Duodenal mucosa (tissue), 2 donors: ENCODE results near the gene ZNF268.

Source experiments
- H3K27ac ChIP-seq: one replicate; pipeline ENCODE4 v1.7.0; 2013; ENCODE audit warnings: low read depth, low read length
- H3K27me3 ChIP-seq, 2 donors: one replicate each; pipeline ENCODE4 v1.7.0; 2013; ENCODE audit warnings: low read length in 2 of 2, control low read depth in 1 of 2; ENCODE audit not compliant: insufficient read depth in 2 of 2, control insufficient read depth in 1 of 2
- H3K36me3 ChIP-seq, 2 donors: one replicate each; pipeline ENCODE4 v1.7.0; 2013; ENCODE audit warnings: low read length in 2 of 2, control low read depth in 1 of 2; ENCODE audit not compliant: insufficient read depth in 2 of 2, control insufficient read depth in 1 of 2
- H3K4me1 ChIP-seq, 2 donors: one replicate each; pipeline ENCODE4 v1.7.0; 2013; ENCODE audit warnings: low read length in 2 of 2, control low read depth in 1 of 2; ENCODE audit not compliant: insufficient read depth in 2 of 2, control insufficient read depth in 1 of 2
- H3K4me3 ChIP-seq, 2 donors: one replicate each; pipeline ENCODE4 v1.7.0; 2013; ENCODE audit warnings: low read length in 2 of 2, low read depth in 1 of 2
- H3K9ac ChIP-seq, 2 donors: one replicate each; pipeline ENCODE4 v1.7.0; 2013; ENCODE audit warnings: low read length in 2 of 2, low read depth in 1 of 2
- H3K9me3 ChIP-seq, 2 donors: one replicate each; pipeline ENCODE4 v1.7.0; 2013; ENCODE audit warnings: low read length in 2 of 2, control low read depth in 1 of 2; ENCODE audit not compliant: control insufficient read depth in 1 of 2

Gene ZNF268

DNA sequence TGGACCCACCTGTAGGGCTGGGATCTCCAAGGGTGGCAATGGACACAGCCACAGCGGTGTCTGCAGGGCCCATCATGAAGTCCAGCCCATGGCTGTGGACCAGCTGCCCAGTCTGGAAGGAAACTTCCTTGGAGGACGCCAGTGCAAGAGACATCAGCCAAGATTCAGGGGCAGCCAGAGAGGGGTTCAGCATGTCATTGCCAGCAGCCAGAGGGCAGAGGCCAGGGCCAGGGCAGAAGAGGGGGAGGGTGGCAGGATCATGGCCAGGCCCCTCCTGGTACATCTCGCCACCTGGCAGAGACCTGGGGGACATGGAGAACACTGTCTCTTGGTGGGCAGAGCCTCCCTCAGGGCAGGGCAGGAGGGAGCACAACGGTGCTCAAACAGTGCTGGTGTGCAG, 44.2 kb downstream of the ZNF268 start:
- peaks cover 28 to 38% of the 10 kb centered on the region in 2 donors for H3K9me3 ChIP-seq
- H3K27me3 ChIP-seq, result no peaks in the 10 kb centered on the region
- H3K36me3 ChIP-seq, result no peaks in the 10 kb centered on the region
- H3K27ac ChIP-seq, result no peak overlapping the region
- H3K4me3 ChIP-seq, result no peak overlapping the region
- H3K9ac ChIP-seq, result no peak overlapping the region
- no peaks in the 10 kb centered on the region for H3K4me1 ChIP-seq

DNA sequence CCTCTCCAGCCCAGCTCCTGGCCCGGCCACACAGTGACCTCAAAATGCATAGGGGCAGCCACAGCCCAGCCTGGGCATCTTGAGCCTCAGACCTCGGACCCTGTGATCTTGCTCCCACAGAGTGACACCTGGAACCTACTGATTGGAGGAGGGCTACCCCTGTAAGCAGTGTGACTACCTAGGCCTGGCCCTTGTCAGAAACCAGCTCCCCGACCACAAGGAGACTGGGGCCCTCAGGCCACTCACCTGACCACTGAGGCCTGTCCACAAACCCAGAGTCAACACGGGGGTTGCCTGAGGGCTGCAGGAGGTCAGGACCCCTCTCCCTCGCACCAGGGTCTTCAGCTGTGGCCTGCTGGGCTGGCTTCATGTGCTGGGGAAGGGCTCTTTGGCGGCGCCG, 45.4 kb downstream of the ZNF268 start:
- H3K36me3 ChIP-seq, result no peaks in the 10 kb centered on the region
- H3K9ac ChIP-seq, result no peak overlapping the region
- no peaks in the 10 kb centered on the region for H3K4me1 ChIP-seq
- H3K9me3 ChIP-seq, result peaks cover 27 to 38% of the 10 kb centered on the region in 2 donors
- H3K27ac ChIP-seq, result no peak overlapping the region
- H3K4me3 ChIP-seq, result no peak overlapping the region
- no peaks in the 10 kb centered on the region for H3K27me3 ChIP-seq

GRCh38 chr12:133227281-133227852, 46.1 kb downstream of the ZNF268 start:
- Histone ChIP-seq H3K9ac (no peak overlapping the region), H3K9me3 (peaks cover 27 to 31% of the 10 kb centered on the region in 2 donors), H3K27ac (no peak overlapping the region), H3K4me3 (no peak overlapping the region), H3K27me3 (no peaks in the 10 kb centered on the region), H3K36me3 (no peaks in the 10 kb centered on the region), H3K4me1 (no peaks in the 10 kb centered on the region)

DNA sequence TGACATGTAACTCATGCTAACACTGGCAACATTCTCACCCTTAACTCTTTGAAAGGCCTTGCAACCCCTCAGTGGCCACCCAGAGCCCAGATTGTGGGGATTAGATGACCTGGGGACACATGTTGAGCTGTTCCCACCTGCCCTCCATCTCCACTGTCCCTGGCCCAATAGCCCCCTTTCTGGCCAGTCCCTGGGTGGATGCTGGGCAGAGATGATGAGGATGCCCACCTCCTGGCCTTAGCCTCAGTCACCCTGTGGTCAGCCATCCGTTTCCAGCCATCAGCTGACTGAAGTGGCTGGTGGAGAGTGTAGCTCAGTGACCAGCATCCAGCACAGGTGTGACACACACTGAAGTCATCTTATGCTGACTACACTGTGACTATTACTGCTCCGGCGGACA, 49.7 kb downstream of the ZNF268 start:
- Histone ChIP-seq H3K9me3 (peaks cover 28 to 35% of the 10 kb centered on the region in 2 donors), H3K4me3 (no peak overlapping the region), H3K9ac (no peak overlapping the region), H3K27ac (no peak overlapping the region), H3K36me3 (no peaks in the 10 kb centered on the region), H3K27me3 (no peaks in the 10 kb centered on the region), H3K4me1 (no peaks in the 10 kb centered on the region)

DNA sequence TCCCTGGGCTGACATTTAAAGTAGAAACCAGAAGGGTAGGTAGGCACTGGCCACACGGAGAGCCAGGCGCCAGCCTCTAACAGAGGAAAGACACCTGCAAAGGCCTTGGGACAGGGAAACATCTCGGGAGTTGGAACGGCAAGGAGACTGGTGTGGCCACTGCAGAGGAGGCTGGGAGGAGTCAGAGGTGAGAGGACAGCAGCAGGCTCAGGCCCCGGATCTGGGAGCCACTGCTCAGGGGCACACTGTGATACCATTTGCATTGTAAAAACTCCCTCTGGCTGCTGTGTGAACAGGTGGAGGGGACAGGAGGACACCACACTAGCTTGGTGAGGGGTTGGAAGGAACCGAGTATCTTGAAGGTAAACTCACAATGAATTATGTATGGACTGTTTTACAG, 51.7 kb downstream of the ZNF268 start:
- H3K36me3 ChIP-seq, result no peaks in the 10 kb centered on the region
- H3K4me3 ChIP-seq, result no peak overlapping the region
- no peak overlapping the region for H3K9ac ChIP-seq
- peaks cover 28 to 31% of the 10 kb centered on the region in 2 donors for H3K9me3 ChIP-seq
- no peaks in the 10 kb centered on the region for H3K27me3 ChIP-seq
- H3K4me1 ChIP-seq, result no peaks in the 10 kb centered on the region
- H3K27ac ChIP-seq, result no peak overlapping the region

- H3K9me3 ChIP-seq, result peaks cover 26% of the 10 kb centered on the region in 2 donors
- H3K4me3 ChIP-seq, result no peak overlapping the region
Observed at GRCh38 chr12:133233993-133234564, 52.8 kb downstream of the ZNF268 start.

DNA sequence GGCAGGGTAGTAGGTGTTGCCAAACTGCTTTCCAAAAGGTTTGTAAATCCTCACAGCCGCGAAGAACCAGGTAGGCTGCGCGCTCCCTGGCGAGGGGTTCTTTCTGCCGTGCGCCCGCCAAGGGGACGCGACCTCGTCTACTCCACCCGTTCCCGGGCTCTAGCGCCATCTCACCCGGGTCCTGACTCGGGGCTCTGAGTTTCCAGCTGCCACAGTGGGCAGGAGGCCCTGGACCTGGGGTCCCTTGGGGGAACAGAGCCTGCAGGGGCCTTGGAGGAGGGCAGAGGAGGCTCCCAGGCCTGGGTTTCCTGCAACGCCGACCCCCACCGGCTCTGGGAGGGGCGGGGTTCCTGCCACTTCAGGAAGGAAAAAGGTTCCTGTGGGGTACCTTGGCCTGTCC, 53.7 kb downstream of the ZNF268 start:
- Histone ChIP-seq H3K27ac (no peak overlapping the region), H3K9ac (no peak overlapping the region), H3K36me3 (no peaks in the 10 kb centered on the region), H3K4me1 (no peaks in the 10 kb centered on the region), H3K9me3 (peaks cover 29 to 30% of the 10 kb centered on the region in 2 donors), H3K27me3 (no peaks in the 10 kb centered on the region), H3K4me3 (no peak overlapping the region)

More at GRCh38 chr12:133233993-133234564, 52.8 kb downstream of the ZNF268 start:
- Histone ChIP-seq H3K27ac (no peak overlapping the region), H3K27me3 (no peaks in the 10 kb centered on the region), H3K36me3 (no peaks in the 10 kb centered on the region), H3K9ac (no peak overlapping the region), H3K4me1 (no peaks in the 10 kb centered on the region)

DNA sequence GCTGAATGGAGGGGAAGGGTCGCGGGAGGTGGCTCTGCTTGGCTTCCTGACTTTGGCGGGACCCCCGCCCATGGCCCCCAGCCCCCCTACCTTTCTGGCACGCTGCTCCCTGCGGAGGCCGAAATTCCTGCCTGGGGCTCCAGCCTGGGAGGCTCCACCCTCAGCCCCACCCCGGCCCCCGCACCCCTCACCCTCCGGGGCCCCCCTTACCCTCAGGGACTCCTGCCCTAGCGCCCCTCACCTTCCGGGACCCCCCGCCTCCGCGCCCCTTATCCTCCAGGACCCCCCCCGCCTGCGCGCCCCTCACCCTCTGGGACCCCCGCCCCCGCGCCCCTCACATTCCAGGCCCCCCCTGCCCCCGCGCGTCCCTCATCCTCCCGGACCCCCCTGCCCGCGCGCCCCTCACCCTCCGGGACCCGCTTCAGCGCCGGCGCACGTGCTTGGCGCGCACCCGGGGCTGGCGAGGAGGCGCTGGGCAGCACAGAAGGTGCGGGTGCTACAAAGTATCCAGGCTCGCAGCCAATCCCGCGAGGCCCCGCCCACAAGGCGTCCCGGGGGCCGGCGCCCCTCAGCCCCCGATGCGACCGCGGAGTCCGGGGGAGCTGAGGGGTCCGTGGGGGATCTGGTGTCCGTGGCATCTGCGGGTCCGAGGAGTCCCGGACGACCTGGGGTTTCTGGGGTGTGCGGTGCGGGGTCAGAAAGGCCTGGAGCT, 54.3 kb downstream of the ZNF268 start, which contains the start of gene ANHX:
ANHX (minus strand) TSS at position 477 of the 712 bp plus-strand sequence. CDS start 1,521 bp downstream, outside the sequence.
- Histone ChIP-seq H3K9ac (no peak within 1 kb of the TSS), H3K27me3 (no peaks in the 10 kb centered on the region), H3K4me1 (no peaks in the 10 kb centered on the region), H3K27ac (no peak within 1 kb of the TSS), H3K9me3 (peaks cover 31% of the 10 kb centered on the region in 2 donors), H3K36me3 (no peaks in the 10 kb centered on the region), H3K4me3 (no peak within 1 kb of the TSS)

- H3K4me3 ChIP-seq, result no peak overlapping the region
- H3K9me3 ChIP-seq, result peaks cover 28 to 29% of the 10 kb centered on the region in 2 donors
- H3K27ac ChIP-seq, result no peak overlapping the region
- H3K36me3 ChIP-seq, result no peaks in the 10 kb centered on the region
- no peaks in the 10 kb centered on the region for H3K4me1 ChIP-seq
- H3K27me3 ChIP-seq, result no peaks in the 10 kb centered on the region
- H3K9ac ChIP-seq, result no peak overlapping the region
Observed at GRCh38 chr12:133236144-133236543, 54.8 kb downstream of the ZNF268 start.

DNA sequence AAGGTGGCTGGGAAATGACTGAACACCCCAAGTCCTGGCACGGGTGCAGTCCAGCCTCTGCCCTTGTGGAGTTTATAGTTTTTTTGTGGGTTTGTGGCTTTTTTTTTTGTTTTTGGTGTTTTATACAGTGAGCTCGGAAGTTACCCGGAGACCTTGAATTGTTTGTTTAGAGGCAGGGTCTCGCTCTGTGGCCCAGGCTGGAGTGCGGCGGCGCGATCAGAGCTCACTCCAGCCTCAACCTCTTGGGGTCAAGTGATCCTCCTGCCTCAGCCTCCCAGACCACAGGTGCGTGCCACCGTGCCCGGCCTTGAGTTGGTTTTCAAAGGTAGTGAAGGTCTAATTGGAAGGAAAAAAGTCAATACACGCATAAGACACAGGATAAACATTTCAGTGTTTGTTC, 55.3 kb downstream of the ZNF268 start:
- no peak overlapping the region for H3K9ac ChIP-seq
- H3K36me3 ChIP-seq, result no peaks in the 10 kb centered on the region
- H3K9me3 ChIP-seq, result peaks cover 26 to 27% of the 10 kb centered on the region in 2 donors
- H3K27ac ChIP-seq, result no peak overlapping the region
- no peak overlapping the region for H3K4me3 ChIP-seq
- H3K27me3 ChIP-seq, result no peaks in the 10 kb centered on the region
- no peaks in the 10 kb centered on the region for H3K4me1 ChIP-seq
